CD8-positive, alpha-beta memory T cell (primary cell): ENCODE measurements around the gene C14orf93. TPM values are rescaled to one million over a fixed set of nuclear protein-coding genes. Genes with fewer than 3 reads are reported as not detected.

Experiments
- CTCF ChIA-PET: fragments of 350-600 bp; sonication (Branson Sonifier 250); formaldehyde crosslinking; loops from one replicate; lab custom pipeline; 2021; ENCODE audit warnings: antibody characterized with exemption; lab: Charles Lee
- POLR2A ChIA-PET: fragments of 350-600 bp; sonication (Branson Sonifier 250); formaldehyde crosslinking; loops from one replicate; lab custom pipeline; 2021; ENCODE audit warnings: antibody characterized with exemption; lab: Charles Lee
- DNase-seq, 5 donors: peaks; one replicate each; pipeline versions ENCODE4 v3.0.0 to v3.0.0-alpha.2; 2020 to 2022; ENCODE audit warnings: mixed read lengths in 1 of 5
- H3K27ac ChIP-seq: one replicate; pipeline ENCODE4 v1.7.0; 2013; ENCODE audit warnings: low read depth, mild to moderate bottlenecking, low read length, moderate library complexity
- H3K27me3 ChIP-seq: 2 replicates; pipeline ENCODE4 v1.7.0; 2013; ENCODE audit warnings: low read length, mild to moderate bottlenecking; ENCODE audit not compliant: insufficient read depth, poor library complexity, severe bottlenecking
- H3K36me3 ChIP-seq: 2 replicates; pipeline ENCODE4 v1.7.0; 2013; ENCODE audit warnings: mild to moderate bottlenecking, low read length, moderate library complexity; ENCODE audit not compliant: insufficient read depth
- H3K4me1 ChIP-seq: 2 replicates; pipeline ENCODE4 v1.7.0; 2013; ENCODE audit warnings: mild to moderate bottlenecking, low read length, moderate library complexity; ENCODE audit not compliant: insufficient read depth
- H3K4me3 ChIP-seq: 2 replicates; pipeline ENCODE4 v1.7.0; 2013; ENCODE audit warnings: mild to moderate bottlenecking, low read length
- H3K9me3 ChIP-seq: 2 replicates; pipeline ENCODE4 v1.7.0; 2013; ENCODE audit warnings: mild to moderate bottlenecking, low read length
- H3K27ac Mint-ChIP-seq, 8 donors: one replicate each; pipeline ENCODE4 v1.8.0; 2020 to 2021; ENCODE audit warnings: mixed read lengths in 8 of 8, mild to moderate bottlenecking in 6 of 8, inconsistent platforms in 3 of 8, moderate library complexity in 3 of 8
- H3K27me3 Mint-ChIP-seq, 2 donors: one replicate each; pipeline ENCODE4 v1.8.0; 2020 to 2021; ENCODE audit warnings: mixed read lengths in 2 of 2, mild to moderate bottlenecking in 1 of 2, moderate library complexity in 1 of 2
- H3K36me3 Mint-ChIP-seq, 3 donors: one replicate each; pipeline ENCODE4 v1.8.0; 2020 to 2021; ENCODE audit warnings: mixed read lengths in 3 of 3, inconsistent platforms in 1 of 3, mild to moderate bottlenecking in 1 of 3
- H3K4me1 Mint-ChIP-seq, 3 donors: one replicate each; pipeline ENCODE4 v1.8.0; 2020 to 2021; ENCODE audit warnings: mixed read lengths in 3 of 3, inconsistent platforms in 1 of 3, mild to moderate bottlenecking in 1 of 3
- H3K4me3 Mint-ChIP-seq, 7 donors: one replicate each; pipeline ENCODE4 v1.8.0; 2020 to 2021; ENCODE audit warnings: mixed read lengths in 7 of 7, mild to moderate bottlenecking in 6 of 7, moderate library complexity in 4 of 7, inconsistent platforms in 2 of 7
- H3K9me3 Mint-ChIP-seq, 5 donors: one replicate each; pipeline ENCODE4 v1.8.0; 2020 to 2022; ENCODE audit warnings: mixed read lengths in 5 of 5, mild to moderate bottlenecking in 3 of 5, moderate library complexity in 2 of 5, inconsistent platforms in 1 of 5
- polyA plus RNA-seq: library from polyadenylated mRNA; unstranded; fragments of 300-500 nt; fragmentation: Illumina TruSeq; gene quantifications from one replicate; pipeline ENCODE4 v1.2.3, GENCODE V29; 2021
- total RNA-seq, 2 experiments: library from RNA; stranded (reverse); gene quantifications; one replicate each; pipeline ENCODE4 v1.2.3, GENCODE V29; 2021

Gene C14orf93
- total and polyA plus RNA-seq, 3 experiments from 2014 or later: 5.8 to 8.3 (median 7.5) TPM

DNA sequence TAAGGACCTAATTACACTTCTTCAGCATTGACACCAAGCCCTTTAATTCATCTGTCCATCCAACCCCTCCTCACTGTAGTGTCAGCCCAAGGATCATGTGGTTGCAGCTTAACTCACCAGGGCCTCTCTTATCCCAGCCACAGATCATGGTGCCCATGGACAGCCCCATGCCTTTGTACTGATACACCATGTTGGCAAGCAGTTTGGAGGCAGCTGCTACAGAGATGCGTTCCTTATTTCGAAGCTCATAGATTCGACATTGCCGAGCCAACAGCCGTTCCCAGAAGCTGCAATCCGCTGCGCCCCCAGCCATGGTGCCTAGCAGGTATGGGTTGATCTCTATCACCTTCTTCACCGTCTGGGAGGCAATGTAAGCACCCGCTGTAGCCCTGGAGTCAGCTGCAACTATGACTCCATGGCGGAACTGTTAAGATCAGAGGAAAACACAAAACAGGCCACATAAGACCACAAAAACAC is 23.3 kb upstream of the C14orf93 start:
- H3K4me3 Mint-ChIP-seq: peak overlapping the region; percentile 75 to 98 (median 88)
- peaks cover 32% of the 10 kb centered on the region for H3K4me1 ChIP-seq
- no peaks in the 10 kb centered on the region for H3K9me3 Mint-ChIP-seq
- no peaks in the 10 kb centered on the region for H3K9me3 ChIP-seq
- POLR2A ChIA-PET: no interaction called here
- H3K4me3 ChIP-seq: peak overlapping the region; percentile 80
- CTCF ChIA-PET: interaction anchor here (1.0 to 2.3 kb wide), 7 partner anchors 9 to 47 kb away, joined by 3 to 9 read pairs (median 4); no protein-coding TSS in a partner anchor
- H3K4me1 Mint-ChIP-seq: peaks cover 38 to 48% (median 47%) of the 10 kb centered on the region in 3 donors
- H3K27me3 ChIP-seq: no peaks in the 10 kb centered on the region
- no peak for DNase-seq
- H3K27ac Mint-ChIP-seq: peak overlapping the region; percentile 43 to 100 (median 93)
- H3K27ac ChIP-seq: peak overlapping the region; percentile 90
- H3K27me3 Mint-ChIP-seq: peaks cover 0 to 1% of the 10 kb centered on the region in 2 donors
- peaks cover 15% of the 10 kb centered on the region for H3K36me3 ChIP-seq
- H3K36me3 Mint-ChIP-seq: peaks cover 7 to 44% (median 8%) of the 10 kb centered on the region in 3 donors

DNA sequence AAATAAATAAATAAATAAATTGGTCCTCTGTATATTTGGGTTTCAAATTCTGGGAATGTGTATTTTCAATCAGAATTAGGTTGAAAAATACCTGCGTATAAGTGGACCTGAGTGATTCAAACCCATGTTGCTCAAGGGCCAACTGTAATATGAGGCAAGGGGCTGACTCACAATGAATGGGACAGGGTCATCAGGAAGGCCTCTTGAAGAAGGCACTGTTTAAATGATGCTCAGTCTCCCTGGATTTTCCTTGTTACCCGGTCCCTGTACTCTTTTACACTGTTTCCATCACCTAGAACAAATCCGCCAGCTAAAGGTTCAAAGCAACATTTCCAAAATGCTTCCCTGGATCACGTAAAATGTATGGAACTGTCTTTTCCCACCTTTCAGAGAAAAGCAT is 21.0 kb upstream of the C14orf93 start:
- H3K4me3 ChIP-seq: no peak overlapping the region
- H3K36me3 ChIP-seq: peaks cover 18% of the 10 kb centered on the region
- peaks cover 8 to 55% (median 8%) of the 10 kb centered on the region in 3 donors for H3K36me3 Mint-ChIP-seq
- H3K9me3 Mint-ChIP-seq: no peaks in the 10 kb centered on the region
- no peaks in the 10 kb centered on the region for H3K27me3 ChIP-seq
- ChIA-PET CTCF (interaction anchor here (1.6 kb wide), 1 partner anchor 38 kb away, joined by 4 read pairs; no protein-coding TSS in a partner anchor), POLR2A (interaction anchor here (0.8 kb wide), 1 partner anchor 24 kb away, joined by 3 read pairs; no protein-coding TSS in a partner anchor)
- H3K4me1 Mint-ChIP-seq: peaks cover 42 to 54% (median 51%) of the 10 kb centered on the region in 3 donors
- H3K27ac Mint-ChIP-seq: no peak overlapping the region
- no peak overlapping the region for H3K27ac ChIP-seq
- H3K4me3 Mint-ChIP-seq: no peak overlapping the region
- H3K27me3 Mint-ChIP-seq: peaks cover 0 to 1% of the 10 kb centered on the region in 2 donors
- peaks cover 33% of the 10 kb centered on the region for H3K4me1 ChIP-seq
- H3K9me3 ChIP-seq: no peaks in the 10 kb centered on the region
- no peak for DNase-seq

DNA sequence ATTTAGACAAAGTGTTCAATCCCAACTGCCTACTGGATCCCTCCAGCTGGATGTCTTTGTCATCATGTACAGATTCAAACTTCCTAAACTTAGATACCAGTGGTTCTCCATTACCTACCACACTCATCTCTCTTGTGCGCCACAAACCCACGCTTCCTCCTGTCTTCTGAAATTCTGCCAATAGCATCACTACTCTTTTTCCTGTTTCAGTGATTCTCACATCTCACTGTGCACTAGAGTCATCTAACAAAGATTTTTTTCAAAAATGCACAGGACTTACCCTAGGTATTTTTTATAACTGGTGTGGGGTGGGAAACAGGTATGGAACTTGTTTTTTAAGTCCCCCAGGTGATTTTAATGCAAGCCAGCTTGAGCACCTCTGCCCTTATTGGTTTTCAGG is 18.9 kb upstream of the C14orf93 start:
- peak in 2 of 5 donors; percentile 10 to 55 for DNase-seq
- POLR2A ChIA-PET: interaction anchor here (0.6 to 1.2 kb wide), 2 partner anchors 22 to 518 kb away, joined by 3 to 7 read pairs; no protein-coding TSS in a partner anchor
- Histone ChIP-seq H3K27me3 (no peaks in the 10 kb centered on the region), H3K4me3 (no peak overlapping the region), H3K36me3 (peaks cover 27% of the 10 kb centered on the region), H3K9me3 (no peaks in the 10 kb centered on the region), H3K27ac (no peak overlapping the region), H3K4me1 (peaks cover 33% of the 10 kb centered on the region)
- H3K9me3 Mint-ChIP-seq: no peaks in the 10 kb centered on the region
- CTCF ChIA-PET: interaction anchor here (0.9 to 2.0 kb wide), 7 partner anchors 9 to 43 kb away, joined by 3 to 8 read pairs (median 4); partner anchors contain the start of gene CDH24
- peak overlapping the region in 7 of 8 donors; percentile 7 to 97 (median 71) for H3K27ac Mint-ChIP-seq
- H3K4me3 Mint-ChIP-seq: peak overlapping the region in 5 of 7 donors; percentile 1 to 48 (median 17)
- H3K4me1 Mint-ChIP-seq: peaks cover 35 to 46% (median 45%) of the 10 kb centered on the region in 3 donors
- peaks cover 14 to 63% (median 21%) of the 10 kb centered on the region in 3 donors for H3K36me3 Mint-ChIP-seq
- no peaks in the 10 kb centered on the region for H3K27me3 Mint-ChIP-seq

DNA sequence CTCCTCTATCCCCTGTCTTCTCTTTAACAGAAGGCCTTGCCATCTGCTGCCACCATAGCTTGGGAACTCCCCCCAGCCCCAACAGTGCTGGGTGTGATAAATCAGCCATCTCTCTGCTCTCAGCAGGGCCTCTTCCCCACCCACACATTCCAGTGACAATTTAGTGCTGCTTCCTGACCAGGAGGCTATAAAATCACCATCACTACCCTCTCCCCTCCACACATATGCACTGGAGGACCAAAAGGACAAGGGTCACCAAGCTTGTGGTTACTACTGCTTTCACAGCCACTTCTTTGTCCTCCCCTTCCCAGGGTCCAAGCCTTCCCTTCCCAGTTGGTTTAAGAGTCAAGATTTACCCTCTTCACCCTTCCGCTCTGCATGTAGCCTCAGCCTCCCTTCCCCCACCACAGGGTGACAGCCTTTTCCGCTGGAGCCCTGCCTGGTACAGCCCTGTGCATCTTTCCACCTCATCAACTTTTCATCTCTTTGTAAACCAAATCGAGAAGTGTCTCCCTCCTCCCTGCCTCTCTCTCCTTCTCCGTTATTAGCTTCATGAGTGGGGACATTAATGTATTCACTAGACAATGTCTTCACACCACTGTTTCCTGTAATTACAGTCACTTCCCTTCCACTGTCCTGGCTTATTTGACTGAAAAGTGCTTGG is 15.3 kb upstream of the C14orf93 start:
- H3K36me3 ChIP-seq: peaks cover 12% of the 10 kb centered on the region
- no peaks in the 10 kb centered on the region for H3K9me3 ChIP-seq
- H3K4me1 ChIP-seq: peaks cover 57% of the 10 kb centered on the region
- H3K9me3 Mint-ChIP-seq: no peaks in the 10 kb centered on the region
- no peak for DNase-seq
- H3K27ac Mint-ChIP-seq: peak overlapping the region in 4 of 8 donors; percentile 23 to 60 (median 36)
- H3K27me3 Mint-ChIP-seq: no peaks in the 10 kb centered on the region
- peak overlapping the region in 1 of 7 donors; percentile 27 for H3K4me3 Mint-ChIP-seq
- H3K4me3 ChIP-seq: no peak overlapping the region
- CTCF ChIA-PET: interaction anchor here (0.9 to 1.6 kb wide), 3 partner anchors 26 to 43 kb away, joined by 3 to 6 read pairs (median 3); partner anchors contain the start of genes AJUBA and CDH24
- no peak overlapping the region for H3K27ac ChIP-seq
- H3K4me1 Mint-ChIP-seq: peaks cover 21 to 39% (median 29%) of the 10 kb centered on the region in 3 donors
- POLR2A ChIA-PET: interaction anchor here (2.4 kb wide), 1 partner anchor 18 kb away, joined by 10 read pairs; no protein-coding TSS in a partner anchor
- no peaks in the 10 kb centered on the region for H3K27me3 ChIP-seq
- H3K36me3 Mint-ChIP-seq: peaks cover 8 to 42% (median 16%) of the 10 kb centered on the region in 3 donors

DNA sequence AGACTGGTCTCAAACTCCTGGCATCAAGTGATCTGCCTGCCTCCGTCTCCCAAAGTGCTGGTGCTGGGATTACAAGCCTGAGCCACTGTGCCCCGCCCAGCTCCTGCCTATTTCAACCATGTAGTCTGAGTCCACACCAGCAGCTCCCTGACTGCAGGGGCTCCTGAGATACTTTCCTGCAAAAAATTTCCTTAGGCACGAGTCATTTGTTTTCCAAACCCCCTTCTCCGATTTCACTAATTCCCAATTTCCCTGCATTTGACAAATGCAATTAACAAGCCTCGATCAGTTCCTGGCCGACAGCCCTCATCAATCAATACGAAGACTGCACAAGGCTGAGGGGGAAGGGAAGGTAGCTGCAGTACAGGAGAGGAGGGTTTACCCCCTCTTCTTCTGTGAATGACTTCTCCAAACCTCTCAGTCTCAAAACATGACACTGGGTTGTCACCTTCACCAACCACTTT is 14.7 kb upstream of the C14orf93 start:
- peaks cover 21 to 39% (median 29%) of the 10 kb centered on the region in 3 donors for H3K4me1 Mint-ChIP-seq
- ChIA-PET POLR2A (interaction anchor here (2.4 kb wide), 1 partner anchor 18 kb away, joined by 10 read pairs; no protein-coding TSS in a partner anchor), CTCF (interaction anchor here (0.8 to 1.6 kb wide), 5 partner anchors 9 to 454 kb away, joined by 3 to 4 read pairs (median 3); partner anchors contain the start of genes AJUBA and CDH24)
- no peak overlapping the region for H3K27ac ChIP-seq
- no peaks in the 10 kb centered on the region for H3K9me3 ChIP-seq
- peaks cover 12% of the 10 kb centered on the region for H3K36me3 ChIP-seq
- no peaks in the 10 kb centered on the region for H3K9me3 Mint-ChIP-seq
- H3K36me3 Mint-ChIP-seq: peaks cover 8 to 42% (median 16%) of the 10 kb centered on the region in 3 donors
- H3K4me3 Mint-ChIP-seq: no peak overlapping the region
- no peaks in the 10 kb centered on the region for H3K27me3 Mint-ChIP-seq
- DNase-seq: no peak
- peak overlapping the region in 2 of 8 donors; percentile 5 to 23 for H3K27ac Mint-ChIP-seq
- no peaks in the 10 kb centered on the region for H3K27me3 ChIP-seq
- peaks cover 59% of the 10 kb centered on the region for H3K4me1 ChIP-seq
- H3K4me3 ChIP-seq: no peak overlapping the region

DNA sequence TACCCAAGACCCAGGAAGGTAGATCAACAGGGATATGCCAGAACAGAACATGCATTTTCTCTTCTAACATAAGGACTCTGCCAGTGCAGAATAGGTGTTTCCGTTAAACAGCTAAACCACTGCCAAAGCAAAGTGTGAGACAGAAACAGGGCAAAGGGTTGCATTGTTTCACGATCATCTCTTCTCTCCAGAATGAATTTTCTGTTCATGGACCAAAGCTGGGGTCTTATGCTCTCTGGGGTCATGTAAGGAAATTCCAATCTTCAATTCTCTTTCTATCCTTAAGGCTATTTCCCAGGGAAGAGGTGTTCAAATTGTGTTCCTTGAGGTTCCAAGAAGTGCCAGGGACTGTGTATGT is 13.8 kb upstream of the C14orf93 start:
- Mint-ChIP-seq H3K27me3 (no peaks in the 10 kb centered on the region), H3K9me3 (no peaks in the 10 kb centered on the region), H3K27ac (no peak overlapping the region), H3K4me3 (no peak overlapping the region), H3K36me3 (peaks cover 8 to 37% (median 16%) of the 10 kb centered on the region in 3 donors), H3K4me1 (peaks cover 15 to 31% (median 22%) of the 10 kb centered on the region in 3 donors)
- DNase-seq: no peak
- no peaks in the 10 kb centered on the region for H3K9me3 ChIP-seq
- H3K27me3 ChIP-seq: no peaks in the 10 kb centered on the region
- ChIA-PET CTCF (interaction anchor here (0.8 to 1.6 kb wide), 6 partner anchors 9 to 453 kb away, joined by 3 to 4 read pairs (median 3); partner anchors contain the start of gene CDH24), POLR2A (interaction anchor here (0.6 to 2.4 kb wide), 3 partner anchors 17 to 434 kb away, joined by 3 to 10 read pairs (median 4); no protein-coding TSS in a partner anchor)
- no peak overlapping the region for H3K27ac ChIP-seq
- H3K36me3 ChIP-seq: peaks cover 12% of the 10 kb centered on the region
- H3K4me1 ChIP-seq: peaks cover 51% of the 10 kb centered on the region
- no peak overlapping the region for H3K4me3 ChIP-seq

DNA sequence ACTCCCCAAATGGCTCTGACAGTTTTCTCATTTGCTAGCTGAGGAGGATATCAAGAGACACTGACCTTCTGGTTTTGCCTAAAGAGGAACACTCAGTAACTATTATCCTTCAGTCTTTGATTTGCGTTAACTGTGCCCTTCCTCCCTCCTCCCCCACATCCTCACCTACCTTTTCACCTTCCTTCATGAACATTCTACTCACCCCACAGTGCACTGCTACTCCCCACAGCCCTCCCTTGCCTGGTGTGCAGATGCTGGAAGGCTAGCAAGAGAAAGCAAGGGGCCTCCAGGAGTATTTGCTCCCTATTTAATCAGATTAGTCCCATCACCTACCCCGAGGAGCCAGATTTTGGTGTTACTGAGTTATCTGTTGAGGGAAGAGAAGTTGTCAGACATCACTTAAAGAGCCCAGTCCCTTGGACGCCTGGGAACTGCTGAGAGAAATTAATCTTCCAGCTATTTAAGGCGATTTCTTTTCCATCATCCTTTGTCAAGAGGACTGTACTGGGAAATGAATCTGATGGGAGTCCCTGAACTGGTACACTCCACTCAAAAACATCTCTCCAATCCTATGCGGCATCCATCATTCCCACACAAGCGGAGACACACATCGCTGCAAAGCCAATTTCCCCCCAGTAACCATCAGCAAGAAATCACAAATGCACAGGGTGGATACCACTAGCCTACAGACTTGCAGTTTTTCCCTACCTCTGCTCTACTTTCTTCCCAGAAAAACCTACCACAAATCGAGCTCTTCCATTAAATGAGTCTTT is 13.3 kb upstream of the C14orf93 start:
- H3K36me3 Mint-ChIP-seq: peaks cover 8 to 33% (median 16%) of the 10 kb centered on the region in 3 donors
- H3K4me1 ChIP-seq: peaks cover 46% of the 10 kb centered on the region
- H3K27ac ChIP-seq: no peak overlapping the region
- CTCF ChIA-PET: interaction anchor here (0.8 to 1.6 kb wide), 5 partner anchors 12 to 453 kb away, joined by 3 to 4 read pairs (median 3); partner anchors contain the start of gene CDH24
- no peaks in the 10 kb centered on the region for H3K27me3 Mint-ChIP-seq
- no peaks in the 10 kb centered on the region for H3K9me3 Mint-ChIP-seq
- peaks cover 12% of the 10 kb centered on the region for H3K36me3 ChIP-seq
- peak overlapping the region in 2 of 8 donors; percentile 18 to 51 for H3K27ac Mint-ChIP-seq
- no peak overlapping the region for H3K4me3 ChIP-seq
- DNase-seq: no peak
- no peaks in the 10 kb centered on the region for H3K27me3 ChIP-seq
- peaks cover 11 to 27% (median 17%) of the 10 kb centered on the region in 3 donors for H3K4me1 Mint-ChIP-seq
- H3K9me3 ChIP-seq: no peaks in the 10 kb centered on the region
- H3K4me3 Mint-ChIP-seq: no peak overlapping the region
- POLR2A ChIA-PET: interaction anchor here (0.6 to 2.4 kb wide), 3 partner anchors 16 to 433 kb away, joined by 3 to 10 read pairs (median 4); no protein-coding TSS in a partner anchor
